Choroid plexus epithelial cell (primary cell): ENCODE data around the gene TAS2R41.
"Not testable (repeated sequence)": the region's sequence is repeated elsewhere in the genome, so short reads cannot be mapped to it uniquely, and the experiment has no call there.

Source experiments
- DNase-seq: peaks from one replicate; pipeline ENCODE4 v3.0.0-alpha.2; 2010; ENCODE audit warnings: low read depth
- H3K4me3 ChIP-seq: 2 replicates; pipeline ENCODE4 v1.5.1; 2011; ENCODE audit warnings: low read depth, mild to moderate bottlenecking, control low read depth, low read length, moderate library complexity
- TF ChIP-seq, protein P1 (sequence below): conservative IDR thresholded peaks from 2 replicates; pipeline ENCODE4 v1.5.1; 2011; ENCODE audit warnings: low read depth, mild to moderate bottlenecking, control low read depth, inconsistent platforms, low read length, moderate library complexity

Gene TAS2R41

DNA sequence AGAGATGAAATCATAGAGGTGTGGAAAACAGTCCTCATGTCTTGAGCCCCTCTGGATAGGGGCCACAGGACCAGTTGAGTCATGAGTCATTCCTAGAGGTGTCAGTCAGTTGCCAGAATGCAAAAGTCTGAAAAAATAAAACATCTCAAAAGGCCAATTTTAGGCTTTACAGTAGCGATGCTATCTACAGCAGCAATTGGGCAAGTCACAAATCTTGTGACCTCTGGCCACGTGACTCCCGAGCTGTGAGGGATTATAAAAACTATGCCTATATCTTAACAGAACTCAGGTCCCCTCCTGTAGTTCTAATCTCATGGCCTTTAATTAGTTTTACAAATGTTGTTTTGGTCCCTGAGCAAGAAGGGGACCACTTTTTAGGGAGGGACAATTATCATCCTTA is 15.6 kb upstream of the TAS2R41 start:
- no peak for DNase-seq
- TF ChIP-seq, protein P1, sequence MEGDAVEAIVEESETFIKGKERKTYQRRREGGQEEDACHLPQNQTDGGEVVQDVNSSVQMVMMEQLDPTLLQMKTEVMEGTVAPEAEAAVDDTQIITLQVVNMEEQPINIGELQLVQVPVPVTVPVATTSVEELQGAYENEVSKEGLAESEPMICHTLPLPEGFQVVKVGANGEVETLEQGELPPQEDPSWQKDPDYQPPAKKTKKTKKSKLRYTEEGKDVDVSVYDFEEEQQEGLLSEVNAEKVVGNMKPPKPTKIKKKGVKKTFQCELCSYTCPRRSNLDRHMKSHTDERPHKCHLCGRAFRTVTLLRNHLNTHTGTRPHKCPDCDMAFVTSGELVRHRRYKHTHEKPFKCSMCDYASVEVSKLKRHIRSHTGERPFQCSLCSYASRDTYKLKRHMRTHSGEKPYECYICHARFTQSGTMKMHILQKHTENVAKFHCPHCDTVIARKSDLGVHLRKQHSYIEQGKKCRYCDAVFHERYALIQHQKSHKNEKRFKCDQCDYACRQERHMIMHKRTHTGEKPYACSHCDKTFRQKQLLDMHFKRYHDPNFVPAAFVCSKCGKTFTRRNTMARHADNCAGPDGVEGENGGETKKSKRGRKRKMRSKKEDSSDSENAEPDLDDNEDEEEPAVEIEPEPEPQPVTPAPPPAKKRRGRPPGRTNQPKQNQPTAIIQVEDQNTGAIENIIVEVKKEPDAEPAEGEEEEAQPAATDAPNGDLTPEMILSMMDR = no peak
- no peak overlapping the region for H3K4me3 ChIP-seq

DNA sequence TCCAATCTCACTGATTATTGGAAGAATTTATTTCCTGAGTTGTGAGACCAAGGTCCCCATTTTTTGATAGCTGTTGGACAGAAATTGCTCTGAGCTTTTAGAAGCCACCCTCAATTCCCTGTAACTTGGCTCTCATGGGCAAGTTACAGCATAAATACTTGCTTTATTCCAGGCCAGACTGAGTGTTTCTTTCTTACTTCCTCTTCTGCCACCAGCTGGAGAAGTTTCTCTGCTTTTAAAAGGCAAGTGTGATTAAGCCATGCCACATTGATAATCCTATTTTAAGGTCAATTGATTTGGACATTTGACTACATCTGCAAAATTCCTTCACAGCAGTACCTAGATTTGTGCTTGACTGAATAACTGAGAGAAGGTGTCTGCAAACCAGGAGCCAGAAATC is 14.1 kb upstream of the TAS2R41 start:
- no peak overlapping the region for H3K4me3 ChIP-seq
- no peak for DNase-seq
- TF ChIP-seq, protein P1 = no peak

DNA sequence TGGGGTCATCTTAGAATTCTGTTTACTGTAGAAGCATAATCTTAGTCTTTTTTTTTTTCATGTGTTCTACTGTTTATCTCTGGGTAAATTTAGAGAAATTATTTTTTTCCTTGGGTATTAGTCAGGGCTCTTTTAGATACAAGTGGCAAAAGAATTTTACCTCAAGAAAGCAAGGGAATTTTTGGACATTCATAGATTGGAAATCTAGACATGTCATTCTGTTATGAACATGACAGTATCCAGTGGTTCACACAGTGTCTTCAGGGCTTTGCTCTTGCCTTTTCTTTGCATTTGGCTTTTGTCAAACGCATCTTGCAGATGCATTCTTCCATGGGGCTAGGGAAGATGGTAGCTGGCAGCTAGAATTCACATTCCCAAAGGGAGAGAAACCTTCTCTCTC is 13.7 kb upstream of the TAS2R41 start:
- no peak for DNase-seq
- TF ChIP-seq, protein P1 = no peak
- no peak overlapping the region for H3K4me3 ChIP-seq

DNA sequence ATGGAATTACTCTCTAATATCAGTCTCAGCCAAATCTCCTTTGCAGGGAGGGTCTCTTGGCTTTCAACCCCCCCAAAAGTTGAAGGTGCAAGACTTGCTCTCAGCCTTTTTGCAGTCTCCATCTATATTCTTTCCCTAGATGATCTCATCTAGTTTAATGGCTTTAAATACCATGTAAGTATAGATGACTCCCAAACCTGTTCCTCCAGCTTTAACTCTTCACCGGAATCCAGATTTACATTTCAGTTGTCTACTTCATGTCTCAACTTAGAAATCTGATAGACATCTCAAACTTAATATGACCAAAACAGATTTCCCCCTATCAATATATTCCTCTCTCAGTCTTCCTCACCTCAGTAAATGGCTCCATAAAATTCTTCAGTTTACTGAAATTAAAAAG is 9.9 kb upstream of the TAS2R41 start:
- no peak overlapping the region for H3K4me3 ChIP-seq
- no peak for DNase-seq
- TF ChIP-seq, protein P1 = no peak

DNA sequence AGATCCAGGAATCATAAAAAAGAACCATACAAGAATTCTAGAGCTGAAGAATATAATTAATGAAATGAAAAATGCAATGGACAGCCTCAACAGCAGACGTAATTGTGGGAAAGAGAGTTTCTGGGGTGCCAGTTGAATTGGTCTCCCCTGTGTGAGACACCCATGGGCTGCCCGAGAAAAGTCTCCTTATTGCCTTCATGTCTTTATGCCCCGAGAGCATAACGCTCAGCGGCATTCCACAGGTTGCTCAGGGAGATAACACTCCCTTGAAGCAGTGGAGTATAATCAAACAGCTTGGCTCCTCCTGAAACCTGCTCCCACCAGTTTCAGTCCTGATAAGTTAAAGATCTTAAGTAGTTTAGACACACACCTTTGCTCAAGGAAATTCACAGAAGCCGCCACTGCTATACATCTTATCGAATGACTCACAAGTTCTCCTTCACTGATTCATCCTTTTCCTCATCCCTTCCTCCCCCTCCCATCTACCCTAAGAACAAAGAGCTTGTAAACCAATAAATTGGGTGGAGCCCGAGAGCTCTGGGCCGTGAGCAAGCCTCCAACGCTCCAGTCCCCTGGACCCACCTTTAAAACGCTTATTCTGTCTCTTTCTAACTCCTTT is 5.5 kb upstream of the TAS2R41 start:
- H3K4me3 ChIP-seq, DNase-seq: not testable (repeated sequence)

DNA sequence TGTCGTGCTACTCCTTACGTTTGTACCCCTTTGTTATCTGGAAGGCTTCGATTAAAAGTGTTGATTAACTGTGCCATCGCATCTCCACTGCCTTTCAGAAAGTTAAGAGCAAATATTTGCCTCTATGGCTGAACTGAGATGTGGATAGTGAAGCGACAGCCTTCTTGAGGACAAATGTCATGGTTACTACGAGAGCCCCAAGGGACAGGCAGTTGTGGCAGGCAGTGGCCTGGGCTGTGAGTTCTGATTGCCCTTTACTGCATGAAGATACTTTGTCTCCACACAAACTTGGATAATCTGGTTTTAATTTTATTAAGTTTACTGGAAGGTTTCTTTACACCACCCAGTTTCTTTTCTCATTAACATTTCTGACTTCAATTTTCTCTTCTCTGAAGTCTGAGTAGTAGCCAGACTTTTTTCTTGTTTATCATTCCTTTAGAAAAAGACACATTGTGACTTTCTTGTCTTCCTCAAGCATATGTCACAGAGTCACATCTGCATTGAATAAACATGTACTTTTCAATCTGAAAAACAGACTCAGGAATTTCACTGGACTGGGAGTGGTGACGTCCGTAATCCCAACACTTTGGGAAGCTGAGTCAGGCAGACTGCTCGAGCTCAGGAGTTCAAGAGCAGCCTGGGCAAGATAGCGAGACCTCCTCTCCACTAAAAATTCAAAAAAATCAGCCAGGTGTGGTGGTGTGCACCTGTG is 1.5 kb downstream of the TAS2R41 start:
- H3K4me3 ChIP-seq = no peak overlapping the region
- no peak for DNase-seq
- TF ChIP-seq, protein P1 = no peak

DNA sequence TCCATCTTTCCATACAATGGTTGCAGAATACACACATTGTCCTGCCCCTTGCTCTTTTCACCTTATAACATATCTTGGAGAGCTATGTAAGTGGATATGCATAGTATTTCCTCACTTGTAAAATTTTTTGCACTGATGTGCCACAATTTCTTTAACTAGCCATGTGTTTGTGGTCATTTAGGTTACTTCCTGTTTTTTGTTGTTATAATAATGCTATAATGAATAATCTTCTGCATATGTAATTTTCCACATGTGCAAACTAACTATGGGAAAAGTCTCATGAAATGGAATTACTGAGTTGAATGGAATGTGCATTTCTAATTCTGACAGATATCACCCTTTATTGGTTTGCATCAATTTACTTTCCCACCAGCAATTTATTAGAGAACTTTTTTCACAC is 2.8 kb downstream of the TAS2R41 start:
- TF ChIP-seq, protein P1 = no peak
- DNase-seq = no peak

More for the DNA sequence above, 2.8 kb downstream of the TAS2R41 start:
- H3K4me3 ChIP-seq = no peak overlapping the region
